Activated CD4-positive, alpha-beta T cell treated with anti-CD3 and anti-CD28 coated beads, Interleukin-2, amount 50 U/mL, for 16 hours (primary cell): ENCODE measurements around the gene LRP1B.

Source experiments
- DNase-seq: peaks from one replicate; pipeline ENCODE4 v3.0.0-alpha.2; 2020

The LRP1B gene

GRCh38 chr2:140641163-140641562, 1489.7 kb downstream of the LRP1B start:
- DNase-seq, result no peak

- DNase-seq, result no peak
These were observed 1491.2 kb downstream of the LRP1B start for GRCh38 chr2:140639628-140640027.

GRCh38 chr2:140630557-140630956, 1500.3 kb downstream of the LRP1B start:
- DNase-seq, result no peak

GRCh38 chr2:140627885-140628284, 1502.9 kb downstream of the LRP1B start:
- no peak for DNase-seq

GRCh38 chr2:140627136-140627535, 1503.7 kb downstream of the LRP1B start:
- DNase-seq, result no peak

GRCh38 chr2:140624200-140624599, 1506.6 kb downstream of the LRP1B start:
- DNase-seq, result no peak

GRCh38 chr2:140621583-140622362, 1509.0 kb downstream of the LRP1B start:
- DNase-seq, result no peak

GRCh38 chr2:140604788-140605187, 1526.0 kb downstream of the LRP1B start:
- no peak for DNase-seq

GRCh38 chr2:140604096-140604495, 1526.7 kb downstream of the LRP1B start:
- DNase-seq, result no peak

- DNase-seq, result no peak
These were observed 1527.4 kb downstream of the LRP1B start for GRCh38 chr2:140603416-140603815.

GRCh38 chr2:140601801-140602200, 1529.0 kb downstream of the LRP1B start:
- no peak for DNase-seq

GRCh38 chr2:140601342-140601741, 1529.5 kb downstream of the LRP1B start:
- DNase-seq, result no peak

- DNase-seq, result no peak
These were observed 1530.7 kb downstream of the LRP1B start for GRCh38 chr2:140600116-140600515.

GRCh38 chr2:140597836-140598235, 1533.0 kb downstream of the LRP1B start:
- no peak for DNase-seq

GRCh38 chr2:140597205-140597604, 1533.6 kb downstream of the LRP1B start:
- no peak for DNase-seq

- no peak for DNase-seq
These were observed 1534.4 kb downstream of the LRP1B start for GRCh38 chr2:140596447-140596846.

- DNase-seq, result no peak
These were observed 1535.7 kb downstream of the LRP1B start for GRCh38 chr2:140595107-140595506.

GRCh38 chr2:140593132-140593531, 1537.7 kb downstream of the LRP1B start:
- DNase-seq, result no peak

GRCh38 chr2:140589696-140590095, 1541.1 kb downstream of the LRP1B start:
- no peak for DNase-seq

GRCh38 chr2:140589273-140589672, 1541.5 kb downstream of the LRP1B start:
- DNase-seq, result no peak

- peak; percentile 0 for DNase-seq
These were observed 1544.4 kb downstream of the LRP1B start for GRCh38 chr2:140586379-140586778.

GRCh38 chr2:140585016-140585415, 1545.8 kb downstream of the LRP1B start:
- no peak for DNase-seq

GRCh38 chr2:140584471-140584870, 1546.3 kb downstream of the LRP1B start:
- DNase-seq, result no peak

GRCh38 chr2:140580532-140581151, 1550.2 kb downstream of the LRP1B start:
- DNase-seq, result no peak

GRCh38 chr2:140577453-140577852, 1553.4 kb downstream of the LRP1B start:
- no peak for DNase-seq
